AG09319 (cell line): Measurements from ENCODE around the gene PROSER3.

Source experiments
- DNase-seq: peaks from one replicate; pipeline ENCODE4 v3.0.0-alpha.2; 2010; ENCODE audit warnings: low read depth; ENCODE audit errors: extremely low read depth
- TF ChIP-seq, protein P1 (sequence below): IDR thresholded peaks from 2 replicates; pipeline ENCODE4 v1.5.1; 2011; ENCODE audit warnings: low read depth, mild to moderate bottlenecking, inconsistent platforms, low read length, moderate library complexity

Gene PROSER3

DNA sequence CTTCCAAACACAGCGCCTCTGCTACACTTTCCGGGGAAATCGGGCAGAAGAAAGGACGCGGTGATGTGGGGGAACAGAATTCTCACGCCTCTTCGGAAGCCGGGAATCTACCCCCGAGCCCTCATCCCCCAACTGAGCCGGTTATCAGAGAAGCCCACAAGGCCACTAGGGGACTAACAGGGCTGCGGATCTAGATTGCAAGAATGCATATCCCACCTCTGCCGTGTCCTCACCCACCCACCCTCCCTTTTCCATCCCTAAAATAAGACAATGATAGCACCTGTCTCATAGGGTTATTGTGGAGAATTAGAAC is 16.8 kb upstream of the PROSER3 start:
- TF ChIP-seq, protein P1, sequence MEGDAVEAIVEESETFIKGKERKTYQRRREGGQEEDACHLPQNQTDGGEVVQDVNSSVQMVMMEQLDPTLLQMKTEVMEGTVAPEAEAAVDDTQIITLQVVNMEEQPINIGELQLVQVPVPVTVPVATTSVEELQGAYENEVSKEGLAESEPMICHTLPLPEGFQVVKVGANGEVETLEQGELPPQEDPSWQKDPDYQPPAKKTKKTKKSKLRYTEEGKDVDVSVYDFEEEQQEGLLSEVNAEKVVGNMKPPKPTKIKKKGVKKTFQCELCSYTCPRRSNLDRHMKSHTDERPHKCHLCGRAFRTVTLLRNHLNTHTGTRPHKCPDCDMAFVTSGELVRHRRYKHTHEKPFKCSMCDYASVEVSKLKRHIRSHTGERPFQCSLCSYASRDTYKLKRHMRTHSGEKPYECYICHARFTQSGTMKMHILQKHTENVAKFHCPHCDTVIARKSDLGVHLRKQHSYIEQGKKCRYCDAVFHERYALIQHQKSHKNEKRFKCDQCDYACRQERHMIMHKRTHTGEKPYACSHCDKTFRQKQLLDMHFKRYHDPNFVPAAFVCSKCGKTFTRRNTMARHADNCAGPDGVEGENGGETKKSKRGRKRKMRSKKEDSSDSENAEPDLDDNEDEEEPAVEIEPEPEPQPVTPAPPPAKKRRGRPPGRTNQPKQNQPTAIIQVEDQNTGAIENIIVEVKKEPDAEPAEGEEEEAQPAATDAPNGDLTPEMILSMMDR: no peak
- DNase-seq: no peak

DNA sequence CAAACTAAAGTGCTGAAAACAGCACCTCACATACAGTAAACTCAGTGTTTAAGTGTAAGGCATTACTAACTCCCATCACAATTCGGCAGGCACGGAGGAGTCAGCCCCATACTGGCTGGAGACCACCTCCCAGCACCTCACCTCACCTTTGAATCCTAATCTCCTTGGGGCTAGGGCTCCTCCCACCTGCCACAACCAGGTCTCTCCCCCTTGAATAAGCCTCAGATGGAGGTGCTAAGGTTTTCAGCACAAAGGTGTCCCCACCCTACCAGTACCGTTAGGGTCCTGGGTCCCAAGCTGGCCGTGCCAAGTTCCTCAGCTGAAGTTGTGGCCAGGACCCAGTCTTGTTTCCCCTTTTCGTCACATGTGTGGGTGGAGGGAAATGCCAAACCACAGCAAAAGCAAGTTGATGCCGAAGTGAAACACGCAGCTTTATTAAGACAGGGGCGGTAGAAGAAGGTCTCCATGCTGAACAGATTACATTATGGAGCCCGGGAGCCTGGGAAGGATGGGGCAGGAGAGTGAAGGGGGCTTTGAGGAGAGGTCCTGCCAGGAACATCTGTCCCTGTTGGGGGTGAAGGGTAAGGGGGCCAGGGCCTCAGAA is 15.8 kb upstream of the PROSER3 start, which contains the start of gene IGFLR1:
Gene IGFLR1, minus strand, starts transcription at position 332 of the 604 bp plus-strand sequence. CDS start 1,272 bp downstream, outside the sequence.
- DNase-seq: no peak
- TF ChIP-seq, protein P1: no peak

DNA sequence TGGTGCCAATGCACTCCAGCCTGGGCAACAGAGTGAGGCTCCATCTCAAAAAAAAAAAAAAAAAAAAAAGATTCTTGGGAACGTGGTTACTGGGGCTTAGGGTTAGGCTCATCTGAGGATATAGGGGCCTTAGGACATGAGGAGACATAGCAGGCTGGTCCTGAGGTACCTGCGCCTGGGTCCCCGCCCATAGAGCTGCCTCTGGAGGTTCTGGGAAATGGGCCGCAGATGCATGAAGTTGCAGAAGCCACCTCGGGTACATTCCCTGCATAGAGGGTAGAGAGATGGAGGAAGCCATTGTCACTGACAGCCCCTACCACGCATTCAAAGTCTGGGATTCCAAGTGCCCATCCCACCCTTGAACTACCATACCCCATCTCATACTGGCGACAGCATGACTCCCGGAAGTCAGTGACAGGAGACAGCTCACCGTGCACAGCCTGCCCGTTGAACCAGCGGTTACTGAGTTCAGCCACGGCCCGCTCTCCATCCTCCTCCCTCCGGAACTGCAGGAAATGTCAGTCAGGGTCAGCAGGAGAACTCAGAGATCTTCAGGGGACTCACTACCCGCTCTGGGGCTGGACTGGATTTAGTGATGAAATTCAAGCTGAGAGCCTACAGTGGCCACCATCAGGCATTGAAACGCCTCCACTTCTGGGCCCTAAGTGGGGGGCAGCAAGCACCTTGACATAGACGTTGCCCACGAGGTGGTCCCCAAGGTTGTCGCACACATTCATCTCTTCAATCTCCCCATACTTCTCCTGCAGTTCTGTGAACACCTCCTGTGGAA is 14.1 kb upstream of the PROSER3 start:
- TF ChIP-seq, protein P1: no peak
- no peak for DNase-seq

DNA sequence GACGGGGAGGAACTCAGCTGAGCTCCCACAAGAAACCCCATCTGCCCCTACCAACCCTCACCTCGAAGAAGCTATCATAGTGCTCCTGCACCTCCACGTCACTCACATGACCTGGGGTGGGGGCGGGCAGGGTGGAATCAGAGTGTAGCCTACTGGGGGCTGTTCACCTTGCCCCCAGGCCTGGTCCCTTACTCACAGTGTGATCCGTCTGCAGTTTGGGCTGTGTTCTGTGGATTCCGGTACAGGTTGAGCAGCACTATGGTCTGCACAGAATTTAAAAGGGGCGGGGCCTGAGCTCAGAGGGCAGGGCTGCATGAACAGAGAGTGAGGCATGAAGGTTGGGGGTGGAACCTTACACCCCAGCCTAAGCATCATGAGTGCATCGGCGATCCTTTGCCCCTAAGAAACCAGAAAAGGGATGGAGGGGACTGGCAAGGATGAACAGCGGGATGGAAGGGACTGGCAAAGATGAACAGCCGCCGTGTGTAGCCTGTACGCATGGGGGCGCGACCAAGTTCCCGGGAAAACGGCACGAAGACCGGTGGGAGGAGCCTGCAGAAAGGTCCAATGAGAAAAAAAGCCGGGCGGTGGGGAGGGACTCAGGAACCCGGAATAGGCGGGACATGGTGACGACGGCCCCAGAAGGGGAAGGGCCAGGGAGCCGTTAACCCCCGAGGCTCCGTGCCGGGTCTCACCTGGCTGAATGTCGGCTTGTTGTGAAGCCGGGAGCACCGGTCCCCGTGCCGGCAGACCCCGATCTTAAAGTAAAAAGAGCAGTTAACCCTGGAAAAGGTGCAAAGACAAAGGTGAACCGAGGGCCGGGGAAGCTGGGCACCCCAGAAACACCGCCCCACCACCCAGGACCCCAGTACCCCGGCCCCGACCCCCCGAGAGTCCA is 13.3 kb upstream of the PROSER3 start:
- peak; percentile 85 for DNase-seq
- TF ChIP-seq, protein P1: peak; percentile 59

DNA sequence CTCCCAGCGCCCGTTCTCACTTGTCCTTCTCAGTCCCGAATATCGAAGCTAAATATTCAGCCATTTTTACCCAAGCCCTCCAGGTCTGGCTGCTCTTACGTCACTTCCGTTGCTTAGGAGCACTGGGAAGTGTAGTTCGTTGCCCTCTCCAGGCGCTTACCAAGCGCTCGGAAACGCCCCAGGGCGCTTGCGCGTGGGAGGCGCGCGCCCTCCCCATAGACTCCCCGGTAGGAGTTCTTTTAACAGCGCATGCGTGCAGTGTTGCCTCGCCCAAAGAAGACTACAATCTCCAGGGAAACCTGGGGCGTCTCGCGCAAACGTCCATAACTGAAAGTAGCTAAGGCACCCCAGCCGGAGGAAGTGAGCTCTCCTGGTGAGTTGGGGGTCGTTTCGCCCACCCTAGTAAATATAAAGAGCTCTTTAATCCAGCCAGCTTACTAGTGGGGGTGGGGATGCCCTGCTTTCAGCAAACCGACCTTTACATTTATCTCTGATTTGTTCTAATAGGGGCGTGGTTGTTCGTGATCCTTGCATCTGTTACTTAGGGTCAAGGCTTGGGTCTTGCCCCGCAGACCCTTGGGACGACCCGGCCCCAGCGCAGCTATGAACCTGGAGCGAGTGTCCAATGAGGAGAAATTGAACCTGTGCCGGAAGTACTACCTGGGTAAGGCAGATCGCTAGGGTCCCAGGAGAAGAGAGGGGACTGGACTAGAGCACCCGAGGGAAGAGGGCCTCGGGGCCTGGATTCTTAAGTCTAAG is 12.5 kb upstream of the PROSER3 start, which contains the start of the genes PSENEN and U2AF1L4:
Gene PSENEN, plus strand, starts transcription at position 324 of the 759 bp plus-strand sequence. Its CDS starts 280 bp downstream, at position 604.
Gene U2AF1L4, minus strand, starts transcription at position 91 of the 759 bp plus-strand sequence. Its CDS starts 27 bp downstream, at position 64.
- TF ChIP-seq, protein P1: no peak
- DNase-seq: peak; percentile 99

DNA sequence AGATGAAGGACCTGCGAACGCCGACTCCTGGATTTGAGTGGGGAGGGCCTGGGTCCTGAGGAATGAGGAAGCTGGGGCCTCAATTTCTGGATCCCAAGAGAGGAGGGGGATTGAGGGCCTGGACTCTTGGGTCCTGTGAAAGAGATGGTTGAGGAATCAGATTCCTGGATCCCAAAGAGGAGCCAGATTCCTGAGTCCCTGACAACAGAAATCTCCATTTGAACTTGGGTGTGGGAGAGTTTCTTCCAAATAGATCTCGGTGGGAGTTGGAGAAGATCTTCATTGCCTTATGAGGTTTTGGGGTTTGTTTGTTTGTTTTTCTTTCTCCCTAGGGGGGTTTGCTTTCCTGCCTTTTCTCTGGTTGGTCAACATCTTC is 11.9 kb upstream of the PROSER3 start:
- TF ChIP-seq, protein P1: no peak
- no peak for DNase-seq
